ENCODE results near the gene RIPK1.
"Not testable (repeated sequence)": the region's sequence is repeated elsewhere in the genome, so short reads cannot be mapped to it uniquely, and the experiment has no call there.

Gene RIPK1

GRCh38 chr6:3137057-3137777 lies 68.9 kb downstream of the RIPK1 start:
- no peak for DNase-seq

DNA sequence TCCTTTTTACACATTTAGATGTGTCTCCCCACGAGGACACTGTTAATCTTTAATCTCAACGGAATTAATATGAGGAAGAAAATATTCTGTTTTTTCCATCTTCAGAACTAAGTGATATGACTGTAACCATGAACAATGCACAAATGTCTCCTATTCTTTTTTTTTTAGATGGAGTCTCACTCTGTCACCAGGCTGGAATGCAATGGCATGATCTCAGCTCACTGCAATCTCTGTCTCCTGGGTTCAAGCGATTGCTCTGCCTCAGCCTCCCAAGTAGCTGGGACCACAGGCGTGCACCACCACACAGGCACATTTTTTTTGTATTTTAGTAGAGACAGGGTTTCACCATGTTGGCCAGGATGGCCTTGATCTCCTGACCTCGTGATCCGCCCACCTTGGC lies 69.6 kb downstream of the RIPK1 start:
- DNase-seq: not testable (repeated sequence)

- DNase-seq: no peak
Measured at GRCh38 chr6:3138341-3138740, 70.0 kb downstream of the RIPK1 start.

DNA sequence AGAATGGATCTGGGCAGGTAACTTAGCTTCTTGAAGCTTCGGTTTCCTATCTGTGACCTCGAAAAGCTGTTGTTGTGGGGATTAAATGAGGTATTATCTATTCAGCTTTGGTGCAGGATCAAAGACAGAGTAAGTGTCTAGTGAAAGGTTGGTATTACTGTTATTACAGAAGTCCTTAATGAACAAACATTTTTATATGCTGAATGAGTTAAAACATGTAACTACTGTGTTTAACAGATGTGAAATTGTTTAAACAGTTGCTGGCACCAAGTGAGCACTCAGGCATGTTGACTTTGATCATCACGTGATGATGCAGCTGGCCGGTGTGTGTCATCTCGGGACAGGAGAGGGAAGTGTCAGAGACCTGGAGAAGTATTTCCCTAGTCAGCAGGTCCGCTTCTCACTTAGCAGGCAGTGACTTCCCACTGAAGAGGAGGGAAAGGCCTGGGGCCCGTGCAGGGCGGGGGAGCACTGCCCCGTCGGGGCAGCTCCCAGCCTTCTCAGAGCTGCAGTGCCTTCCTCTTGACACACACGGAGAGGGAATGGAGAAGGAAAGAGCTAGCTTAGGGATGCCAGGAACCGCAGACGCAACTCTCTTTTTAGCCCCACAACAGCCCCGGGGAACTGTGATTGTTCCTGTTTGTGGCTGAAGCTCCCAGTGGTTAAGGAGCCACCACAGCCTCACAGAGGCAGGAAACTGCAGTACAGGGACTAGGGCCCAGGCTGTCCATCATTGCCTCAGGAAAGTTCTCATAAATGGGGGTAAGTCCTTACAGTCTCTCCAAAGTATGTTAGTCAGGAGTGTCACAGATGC lies 71.0 kb downstream of the RIPK1 start:
- no peak for DNase-seq

- no peak for DNase-seq
Measured at GRCh38 chr6:3140201-3140600, 71.9 kb downstream of the RIPK1 start.

DNA sequence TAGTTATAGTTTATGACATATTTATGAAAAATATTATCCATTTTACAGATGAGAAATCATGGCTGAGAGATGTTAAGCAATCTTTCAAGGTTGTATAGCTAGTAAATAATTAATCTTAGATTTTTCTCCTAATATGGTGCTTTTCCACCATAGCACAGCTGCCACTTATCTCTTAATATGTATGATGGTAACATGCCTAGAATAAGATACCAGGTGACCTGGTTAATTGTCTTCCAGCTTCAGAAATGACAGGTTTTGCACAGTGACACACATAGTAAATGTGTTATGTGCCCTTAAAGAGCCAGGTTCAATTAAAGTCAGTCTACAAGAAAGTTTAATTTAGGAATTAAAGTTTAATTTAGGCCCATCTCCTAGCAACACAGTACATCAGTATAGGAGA lies 74.2 kb downstream of the RIPK1 start:
- DNase-seq: no peak

- no peak for DNase-seq
Measured at GRCh38 chr6:3143158-3143557, 74.9 kb downstream of the RIPK1 start.

- DNase-seq: no peak
Measured at GRCh38 chr6:3144571-3144970, 76.3 kb downstream of the RIPK1 start.

- DNase-seq: no peak
Measured at GRCh38 chr6:3147914-3148757, 79.8 kb downstream of the RIPK1 start.

DNA sequence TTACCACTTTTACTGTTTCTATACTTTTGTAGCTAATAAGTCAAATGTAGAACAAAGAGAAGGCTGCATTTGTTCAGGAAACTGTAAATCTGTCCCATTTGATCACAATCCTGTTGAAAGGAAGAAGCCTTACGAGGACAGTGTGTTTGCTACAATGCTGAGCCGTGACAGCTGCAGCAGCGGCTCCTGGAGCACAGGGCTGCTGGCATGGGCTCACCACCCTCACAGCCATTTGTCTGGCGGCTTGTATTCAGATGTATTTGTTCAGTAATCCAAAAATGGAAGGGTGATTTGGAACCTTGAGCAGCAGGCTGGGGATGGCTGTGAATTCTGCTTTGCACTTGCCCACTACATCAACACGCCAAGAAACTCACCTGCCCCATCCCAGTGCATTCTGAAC lies 83.4 kb downstream of the RIPK1 start:
- no peak for DNase-seq

DNA sequence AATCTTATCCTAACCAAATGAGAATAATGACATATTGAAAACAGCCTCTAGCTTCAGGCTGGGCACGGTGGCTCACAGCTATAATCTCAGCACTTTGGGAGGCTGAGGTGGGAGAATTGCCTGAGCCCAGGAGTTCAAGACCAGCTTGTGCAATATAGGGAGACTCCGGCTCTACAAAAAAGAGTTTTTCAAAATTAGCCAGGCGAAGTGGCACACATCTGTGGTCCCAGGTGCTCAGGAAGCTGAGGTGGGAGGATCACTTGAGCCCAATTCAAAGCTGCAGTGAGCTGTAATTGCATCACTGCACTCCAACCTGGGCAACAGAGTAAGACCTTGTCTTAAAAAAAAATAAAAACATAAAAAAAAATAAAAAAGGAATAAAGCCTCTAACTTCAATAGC lies 84.4 kb downstream of the RIPK1 start:
- DNase-seq: no peak

- DNase-seq: not testable (repeated sequence)
Measured at GRCh38 chr6:3155416-3155815, 87.1 kb downstream of the RIPK1 start.

GRCh38 chr6:3156184-3157130 lies 88.2 kb downstream of the RIPK1 start:
- DNase-seq: peak; percentile 71

- DNase-seq: peak; percentile 95
Measured at GRCh38 chr6:3157131-3157933, 89.0 kb downstream of the RIPK1 start, which contains the start of gene TUBB2A. TSS of gene TUBB2A (minus strand) at chr6:3157544. CDS start at chr6:3157463, 81 bp downstream.

DNA sequence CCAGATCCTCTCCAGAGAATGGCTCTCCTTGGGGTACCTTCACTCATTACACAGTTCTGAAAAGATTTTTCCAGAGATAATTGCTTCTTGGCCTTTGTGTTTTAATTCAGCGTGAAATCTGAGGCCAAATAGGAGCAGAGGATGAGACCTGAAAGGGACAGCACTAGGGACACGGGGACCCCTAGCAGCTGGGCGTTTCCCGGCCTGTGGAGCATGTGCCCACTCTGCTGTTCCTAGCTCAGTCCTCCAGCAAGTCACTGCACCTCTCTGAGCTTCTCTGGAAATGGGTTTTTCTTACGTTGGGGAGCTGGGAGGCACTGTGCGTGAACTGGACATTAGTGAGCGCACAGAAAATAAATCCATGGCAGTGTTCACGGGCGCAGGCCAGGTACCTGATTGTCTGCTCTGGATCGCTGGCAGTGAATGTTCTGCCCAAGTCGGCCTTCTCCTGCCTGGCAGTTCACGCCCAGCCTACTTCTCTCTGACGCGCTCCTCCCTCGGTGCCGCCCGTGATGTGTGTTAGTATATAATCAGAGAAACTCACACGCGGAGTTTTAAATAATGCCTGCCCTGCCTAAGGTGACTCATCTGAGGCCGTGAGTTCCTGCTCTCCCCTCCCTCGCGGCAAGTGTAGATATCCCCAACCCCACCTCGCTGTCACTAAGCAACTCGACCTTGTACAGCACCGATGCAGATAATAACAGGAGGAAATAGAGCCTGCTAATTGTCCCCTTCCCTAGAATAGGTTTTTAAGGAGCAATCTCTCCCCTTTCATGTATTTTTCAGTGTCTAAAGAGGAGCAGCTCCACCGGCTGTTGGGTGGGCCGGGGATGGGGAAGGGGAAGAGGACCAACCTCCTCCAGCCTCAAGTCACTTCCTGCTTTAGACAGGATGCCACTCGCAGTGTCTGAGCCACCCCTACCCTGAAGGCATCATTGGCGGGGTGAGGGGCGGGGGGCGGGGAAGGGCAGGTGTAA lies 91.8 kb downstream of the RIPK1 start:
- DNase-seq: peak; percentile 67

GRCh38 chr6:3162067-3162497 lies 93.8 kb downstream of the RIPK1 start:
- no peak for DNase-seq

DNA sequence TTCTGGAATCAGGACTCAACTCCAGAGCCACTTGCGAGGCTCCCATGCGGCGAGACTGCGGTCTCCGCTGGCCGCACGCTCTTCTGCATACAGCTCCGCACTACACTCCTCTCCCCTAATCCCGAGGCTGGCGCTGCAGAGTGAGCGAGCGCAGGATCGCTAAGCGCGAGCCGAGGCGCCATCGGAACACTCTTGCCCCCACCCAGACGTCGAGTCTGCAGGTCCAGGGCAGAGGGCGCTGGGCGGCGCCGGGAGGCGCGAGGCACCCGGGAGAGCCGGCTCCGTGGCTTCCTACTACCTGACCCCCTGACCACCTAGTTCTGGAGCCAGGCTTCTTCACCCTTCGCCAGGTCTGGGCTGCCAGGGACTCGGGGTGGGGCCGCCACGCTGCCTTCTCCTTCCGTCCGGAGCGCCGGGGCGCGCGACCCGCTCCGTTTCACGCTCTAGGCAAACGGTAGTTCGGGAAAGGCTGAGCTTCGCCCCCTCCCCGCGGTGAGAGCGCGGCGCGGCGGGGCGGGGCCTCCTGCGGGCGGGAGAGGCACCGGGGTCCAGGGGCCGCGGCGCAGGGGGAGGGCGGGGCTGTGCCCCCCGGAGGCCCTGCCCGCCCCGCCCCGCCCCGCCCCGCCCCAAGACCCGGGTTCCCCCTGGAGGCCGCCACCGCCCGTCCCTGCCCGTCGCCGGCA lies 94.4 kb downstream of the RIPK1 start:
- peak; percentile 87 for DNase-seq

DNA sequence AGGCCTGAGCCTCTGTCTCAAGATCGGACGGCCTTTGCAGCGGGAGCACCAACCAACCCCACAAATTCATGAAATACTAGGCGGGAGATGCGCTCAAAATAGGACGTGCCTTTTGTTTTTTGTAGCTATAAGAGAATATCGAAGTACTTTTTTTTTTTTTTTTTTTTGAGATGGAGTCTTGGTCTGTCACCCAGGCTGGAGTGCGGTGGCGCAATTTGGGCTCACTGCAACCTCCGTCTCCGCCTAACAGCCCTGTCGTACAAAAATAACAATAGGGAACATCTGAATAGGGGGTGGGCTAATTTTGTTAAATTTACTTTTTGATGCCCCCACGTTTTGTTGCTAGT lies 94.9 kb downstream of the RIPK1 start:
- DNase-seq: no peak

DNA sequence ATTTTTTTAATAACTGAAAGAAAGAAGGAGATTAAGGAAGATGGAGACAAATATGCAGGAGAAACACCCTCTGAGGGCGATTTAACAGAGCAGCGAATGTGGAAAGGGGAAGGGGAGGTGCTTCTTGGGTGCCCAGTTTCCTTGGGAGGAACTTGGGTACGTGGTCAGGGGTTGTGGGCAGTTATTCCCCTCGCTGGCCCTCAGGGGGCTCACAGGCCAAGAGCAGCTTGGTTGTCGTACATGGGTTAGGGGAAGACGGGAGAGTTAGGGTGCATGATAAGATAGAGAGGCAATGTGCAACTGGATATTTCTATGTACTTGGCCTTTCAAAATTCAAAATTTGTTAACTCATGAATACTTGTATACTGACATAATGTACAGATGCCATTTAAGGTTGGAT lies 96.1 kb downstream of the RIPK1 start:
- no peak for DNase-seq
